Colon (tissue), 2 donors: ENCODE measurements around the gene SLC6A11.

Source experiments
- FAIRE-seq: peaks from 2 replicates; lab custom pipeline; 2012; peaks lifted over from hg19 to GRCh38; lab: Jason Lieb, UNC
- donor health status: control.
- donor health status: control.

Gene SLC6A11

GRCh38 chr3:10930666-10931040 is 114.6 kb downstream of the SLC6A11 start:
- FAIRE-seq: no peak

GRCh38 chr3:10932596-10932995 is 116.6 kb downstream of the SLC6A11 start:
- FAIRE-seq: no peak

GRCh38 chr3:10933021-10933420 is 117.0 kb downstream of the SLC6A11 start:
- FAIRE-seq: no peak

- no peak for FAIRE-seq
These were observed 117.4 kb downstream of the SLC6A11 start for GRCh38 chr3:10933470-10933804.

GRCh38 chr3:10933805-10934481 is 117.9 kb downstream of the SLC6A11 start:
- no peak for FAIRE-seq

- no peak for FAIRE-seq
These were observed 119.0 kb downstream of the SLC6A11 start for GRCh38 chr3:10935028-10935427.

- no peak for FAIRE-seq
These were observed 120.0 kb downstream of the SLC6A11 start for GRCh38 chr3:10935846-10936631.

GRCh38 chr3:10936686-10937085 is 120.7 kb downstream of the SLC6A11 start:
- FAIRE-seq: no peak

- FAIRE-seq: no peak
These were observed 121.3 kb downstream of the SLC6A11 start for GRCh38 chr3:10937141-10937825.

GRCh38 chr3:10939556-10939955 is 123.5 kb downstream of the SLC6A11 start:
- FAIRE-seq: no peak

- FAIRE-seq: no peak
These were observed 124.1 kb downstream of the SLC6A11 start for GRCh38 chr3:10940106-10940505.

GRCh38 chr3:10941972-10942371 is 125.9 kb downstream of the SLC6A11 start:
- no peak for FAIRE-seq

GRCh38 chr3:10942690-10943205 is 126.7 kb downstream of the SLC6A11 start:
- FAIRE-seq: no peak

GRCh38 chr3:10944866-10945265 is 128.8 kb downstream of the SLC6A11 start:
- FAIRE-seq: no peak

- no peak for FAIRE-seq
These were observed 129.8 kb downstream of the SLC6A11 start for GRCh38 chr3:10945683-10946287.

GRCh38 chr3:10946526-10946925 is 130.5 kb downstream of the SLC6A11 start:
- no peak for FAIRE-seq

GRCh38 chr3:10948326-10948725 is 132.3 kb downstream of the SLC6A11 start:
- no peak for FAIRE-seq

- no peak for FAIRE-seq
These were observed 133.2 kb downstream of the SLC6A11 start for GRCh38 chr3:10949197-10949596.

GRCh38 chr3:10950476-10951294 is 134.7 kb downstream of the SLC6A11 start:
- FAIRE-seq: no peak

- no peak for FAIRE-seq
These were observed 135.4 kb downstream of the SLC6A11 start for GRCh38 chr3:10951295-10951926.

GRCh38 chr3:10952525-10952924 is 136.5 kb downstream of the SLC6A11 start:
- no peak for FAIRE-seq
